ENCODE results near the gene C1QL4. TPM values are rescaled to one million over a fixed set of nuclear protein-coding genes. Genes with fewer than 3 reads are reported as not detected.
"Not testable (repeated sequence)": the region's sequence is repeated elsewhere in the genome, so short reads cannot be mapped to it uniquely, and the experiment has no call there.

The C1QL4 gene
- total and polyA plus RNA-seq, 2 donors (not counting 1 experiment from before 2014, with no cell fraction given) = not detected

- H3K27me3 ChIP-seq (replicated peaks in 1 of 4; ENCODE audit: control extremely low read depth in 1 of 4, control insufficient read depth in 3 of 4, insufficient read depth in 4 of 4, low read length in 3 of 4) = no peaks in the 10 kb centered on the region
- ChIA-PET CTCF (no interaction called here), POLR2A (no interaction called here)
- no peak overlapping the region for H3K4me2 ChIP-seq (replicated peaks; ENCODE audit: low read depth, low read length, poor library complexity, severe bottlenecking)
- no peak for TF ChIP-seq EZH2 (IDR thresholded peaks at IDR 0.05; ENCODE audit: borderline replicate concordance, insufficient read depth, low read depth, low read length, poor library complexity, severe bottlenecking)
- no peak for TF ChIP-seq CTCF (IDR thresholded peaks at IDR 0.05)
- 83% methylated on average over 1 of the region's 1 CpG for WGBS (ENCODE audit: insufficient coverage)
- H4K20me1 ChIP-seq (ENCODE audit: control insufficient read depth, insufficient read depth, low read length, poor library complexity, severe bottlenecking) = no peaks in the 10 kb centered on the region
- H3K4me3 ChIP-seq (ENCODE audit: control extremely low read depth in 1 of 5, extremely low read depth in 1 of 5, insufficient read depth in 1 of 5, low read depth in 2 of 5, low read length in 4 of 5) = no peak overlapping the region
- no peaks in the 10 kb centered on the region for H3K79me2 ChIP-seq (ENCODE audit: control insufficient read depth, insufficient read depth, low read length)
- peaks cover 12% of the 10 kb centered on the region for H3K27me3 Mint-ChIP-seq
- no peak overlapping the region for H3K27ac ChIP-seq (ENCODE audit: low read length in 2 of 2)
- ATAC-seq (ENCODE audit: low read depth) = no peak
- H3K9me3 Mint-ChIP-seq (ENCODE audit: insufficient read depth) = no peaks in the 10 kb centered on the region
- no peaks in the 10 kb centered on the region for H3K4me1 ChIP-seq (ENCODE audit: control insufficient read depth in 2 of 2, insufficient read depth in 2 of 2, low read length in 2 of 2)
- intact Hi-C loops (cut with micrococcal nuclease) = no loop called here
- H3K27ac Mint-ChIP-seq = no peak overlapping the region
- no peaks in the 10 kb centered on the region for H3K9me3 ChIP-seq (ENCODE audit: control extremely low read depth in 1 of 3, control insufficient read depth in 2 of 3, insufficient read depth in 1 of 3, low read length in 2 of 3)
- no peak overlapping the region for H3K9ac ChIP-seq (ENCODE audit: low read length)
- no peaks in the 10 kb centered on the region for H3K4me1 Mint-ChIP-seq
- no peaks in the 10 kb centered on the region for H3K36me3 ChIP-seq (replicated peaks in 1 of 2; ENCODE audit: control extremely low read depth in 1 of 2, control insufficient read depth in 1 of 2, extremely low read depth in 1 of 2, insufficient read depth in 2 of 2, low read length in 1 of 2)
- DNase-seq = no peak
- no peak overlapping the region for H2AFZ ChIP-seq (ENCODE audit: insufficient read depth, low read depth, low read length, poor library complexity, severe bottlenecking)
- H3K4me3 Mint-ChIP-seq = no peak overlapping the region
Observed at GRCh38 chr12:49314811-49315210, 22.2 kb downstream of the C1QL4 start.

GRCh38 chr12:49310451-49311000, 26.5 kb downstream of the C1QL4 start:
- intact Hi-C loops (cut with micrococcal nuclease); H3K27ac ChIP-seq (ENCODE audit: low read length in 2 of 2); H3K4me1 ChIP-seq (ENCODE audit: control insufficient read depth in 2 of 2, insufficient read depth in 2 of 2, low read length in 2 of 2); H3K9ac ChIP-seq (ENCODE audit: low read length); H2AFZ ChIP-seq (ENCODE audit: insufficient read depth, low read depth, low read length, poor library complexity, severe bottlenecking); H3K4me3 ChIP-seq (ENCODE audit: control extremely low read depth in 1 of 5, extremely low read depth in 1 of 5, insufficient read depth in 1 of 5, low read depth in 2 of 5, low read length in 4 of 5); DNase-seq; POLR2A ChIA-PET; H3K9me3 Mint-ChIP-seq (ENCODE audit: insufficient read depth); H3K27ac Mint-ChIP-seq; H3K4me1 Mint-ChIP-seq; H4K20me1 ChIP-seq (ENCODE audit: control insufficient read depth, insufficient read depth, low read length, poor library complexity, severe bottlenecking); CTCF ChIA-PET; H3K9me3 ChIP-seq (ENCODE audit: control extremely low read depth in 1 of 3, control insufficient read depth in 2 of 3, insufficient read depth in 1 of 3, low read length in 2 of 3); H3K4me2 ChIP-seq (replicated peaks; ENCODE audit: low read depth, low read length, poor library complexity, severe bottlenecking); H3K36me3 ChIP-seq (replicated peaks in 1 of 2; ENCODE audit: control extremely low read depth in 1 of 2, control insufficient read depth in 1 of 2, extremely low read depth in 1 of 2, insufficient read depth in 2 of 2, low read length in 1 of 2); ATAC-seq (ENCODE audit: low read depth); H3K79me2 ChIP-seq (ENCODE audit: control insufficient read depth, insufficient read depth, low read length); H3K27me3 ChIP-seq (replicated peaks in 1 of 4; ENCODE audit: control extremely low read depth in 1 of 4, control insufficient read depth in 3 of 4, insufficient read depth in 4 of 4, low read length in 3 of 4); H3K4me3 Mint-ChIP-seq: not testable (repeated sequence)
- no CpG with 5 or more reads among the region's 3 CpGs for WGBS (ENCODE audit: insufficient coverage)
- H3K27me3 Mint-ChIP-seq = peaks cover 41% of the 10 kb centered on the region
